Measurements from ENCODE around the gene BTBD16.

GRCh38 chr10:122338609-122339441, 67.7 kb downstream of the BTBD16 start:
- TF ChIP-seq, protein P1, sequence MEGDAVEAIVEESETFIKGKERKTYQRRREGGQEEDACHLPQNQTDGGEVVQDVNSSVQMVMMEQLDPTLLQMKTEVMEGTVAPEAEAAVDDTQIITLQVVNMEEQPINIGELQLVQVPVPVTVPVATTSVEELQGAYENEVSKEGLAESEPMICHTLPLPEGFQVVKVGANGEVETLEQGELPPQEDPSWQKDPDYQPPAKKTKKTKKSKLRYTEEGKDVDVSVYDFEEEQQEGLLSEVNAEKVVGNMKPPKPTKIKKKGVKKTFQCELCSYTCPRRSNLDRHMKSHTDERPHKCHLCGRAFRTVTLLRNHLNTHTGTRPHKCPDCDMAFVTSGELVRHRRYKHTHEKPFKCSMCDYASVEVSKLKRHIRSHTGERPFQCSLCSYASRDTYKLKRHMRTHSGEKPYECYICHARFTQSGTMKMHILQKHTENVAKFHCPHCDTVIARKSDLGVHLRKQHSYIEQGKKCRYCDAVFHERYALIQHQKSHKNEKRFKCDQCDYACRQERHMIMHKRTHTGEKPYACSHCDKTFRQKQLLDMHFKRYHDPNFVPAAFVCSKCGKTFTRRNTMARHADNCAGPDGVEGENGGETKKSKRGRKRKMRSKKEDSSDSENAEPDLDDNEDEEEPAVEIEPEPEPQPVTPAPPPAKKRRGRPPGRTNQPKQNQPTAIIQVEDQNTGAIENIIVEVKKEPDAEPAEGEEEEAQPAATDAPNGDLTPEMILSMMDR (IDR thresholded peaks at IDR 0.05; ENCODE audit: extremely low read depth in 1 of 2, insufficient read depth in 1 of 2, low read depth in 1 of 2, low read length in 2 of 2) = no peak
- TF ChIP-seq POLR2A (IDR thresholded peaks at IDR 0.05; ENCODE audit: low read depth, low read length) = no peak
- no peak for TF ChIP-seq POLR2AphosphoS5 (IDR thresholded peaks at IDR 0.05; ENCODE audit: insufficient read depth, low read depth, low read length)
- TF ChIP-seq EZH2 (IDR thresholded peaks at IDR 0.05; ENCODE audit: borderline replicate concordance, low read depth, low read length, severe bottlenecking) = no peak
- no peak for TF ChIP-seq MYC (IDR thresholded peaks at IDR 0.05; ENCODE audit: low read depth, low read length)
- no peak for TF ChIP-seq JUN (IDR thresholded peaks at IDR 0.05; ENCODE audit: borderline replicate concordance, insufficient read depth, insufficient read length, low read depth)
- no peak for TF ChIP-seq MAX (IDR thresholded peaks at IDR 0.05; ENCODE audit: insufficient read depth, insufficient read length)
